Thyroid gland (tissue), 4 donors: ENCODE measurements around the gene CCDC88C. TPM values are rescaled to one million over a fixed set of nuclear protein-coding genes. Genes with fewer than 3 reads are reported as not detected.

Source experiments
- DNase-seq, 2 donors: peaks; one replicate each; pipeline ENCODE4 v3.0.0-alpha.2; 2019
- H3K27ac ChIP-seq, 3 donors: fragments of 200-600 bp; sonication (generic); 1 replicate in 2 of 3; 2 replicates in 1 of 3; pipeline ENCODE4 v1.5.1; 2016 to 2019; ENCODE audit warnings: mild to moderate bottlenecking in 1 of 3, moderate library complexity in 1 of 3
- H3K27me3 ChIP-seq: fragments of 200-600 bp; sonication (generic); one replicate; pipeline ENCODE4 v1.5.1; 2019
- H3K36me3 ChIP-seq, 2 donors: fragments of 200-600 bp; sonication (generic); one replicate each; pipeline ENCODE4 v1.5.1; 2016 to 2019
- H3K4me1 ChIP-seq, 2 donors: fragments of 200-600 bp; sonication (generic); one replicate each; pipeline ENCODE4 v1.5.1; 2017 to 2019
- H3K4me3 ChIP-seq, 3 donors: fragments of 200-600 bp; sonication (generic); replicated peaks in 1 of 3; 1 replicate in 2 of 3; 2 replicates in 1 of 3; pipeline ENCODE4 v1.5.1; 2016; ENCODE audit warnings: mild to moderate bottlenecking in 1 of 3
- H3K9me3 ChIP-seq: fragments of 200-600 bp; sonication (generic); one replicate; pipeline ENCODE4 v1.5.1; 2017
- POLR2A ChIP-seq, 2 donors: fragments of 450-650 bp; IDR thresholded peaks; one replicate each; pipeline ENCODE4 v1.6.1; 2017; ENCODE audit warnings: antibody characterized with exemption in 2 of 2, mild to moderate bottlenecking in 2 of 2, moderate library complexity in 1 of 2
- WGBS, 2 donors: methylation state at CpG; one replicate each; pipeline ENCODE4 v1.1.5; 2017; 5-methylcytosine and 5-hydroxymethylcytosine counted together
- intact Hi-C: fragments of 100-400 bp; cut with DNase I; formaldehyde crosslinking; loops from one replicate; pipeline ENCODE4 v1.15.1; 2023
- total RNA-seq, 4 donors: library from RNA; depleted of rRNA; stranded (reverse); fragments of >200 nt; gene quantifications; one replicate each; pipeline ENCODE4 v1.2.3, GENCODE V29; 2016
- TF ChIP-seq, protein P1 (sequence below), 6 experiments: fragments of 200-600 bp in 3 of 6; fragments of 450-650 bp in 3 of 6; sonication (generic) in 3 of 6; IDR thresholded peaks; one replicate each; pipeline ENCODE4 v1.5.1; 2016 to 2019; ENCODE audit warnings: antibody characterized with exemption in 6 of 6, mild to moderate bottlenecking in 2 of 6, inconsistent platforms in 1 of 6, moderate library complexity in 1 of 6

The CCDC88C gene
- total RNA-seq, 4 donors from 2014 or later, result 3.0 to 6.3 (median 5.8) TPM

DNA sequence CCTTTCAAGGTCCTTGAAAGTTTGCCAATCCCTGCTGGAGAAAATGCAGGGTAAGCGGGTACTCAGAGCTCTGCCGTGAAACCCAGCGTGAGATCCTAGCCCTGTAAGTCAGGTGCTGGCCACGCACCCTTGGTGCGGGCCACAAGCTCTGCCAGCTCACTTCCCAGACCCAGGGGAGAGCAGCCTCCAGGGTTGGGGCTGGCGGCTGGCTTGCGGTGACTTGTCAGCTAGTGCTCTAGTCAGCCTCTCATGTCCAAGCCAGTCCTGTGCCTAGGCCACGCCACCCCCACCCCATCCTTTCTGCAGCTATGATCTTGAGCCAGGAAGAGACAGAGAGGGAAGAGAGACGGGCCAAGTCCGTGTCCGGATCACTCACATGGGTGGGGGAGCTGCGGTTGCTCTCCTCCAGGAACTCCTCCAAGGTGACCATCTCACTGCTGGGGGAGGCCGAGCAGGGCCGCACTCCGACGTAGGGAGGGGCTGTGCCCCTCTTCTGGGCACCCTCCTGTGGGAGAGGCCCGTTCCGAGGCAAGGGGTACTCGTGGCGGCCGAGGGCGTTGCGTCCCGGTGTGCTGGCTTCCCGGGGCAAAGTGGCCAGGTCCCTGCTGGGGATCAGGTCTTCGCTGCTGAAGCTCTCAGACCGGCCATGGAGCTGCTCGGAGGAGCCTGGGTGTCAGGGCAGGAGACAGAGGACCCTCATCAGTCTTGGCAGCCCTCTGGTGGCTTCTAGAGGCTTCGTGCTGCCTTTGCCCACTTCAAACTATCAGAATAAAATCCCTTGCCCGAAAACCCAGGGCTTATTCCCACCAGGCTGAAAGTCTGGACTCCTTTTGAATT lies 139.9 kb downstream of the CCDC88C start:
- no peak overlapping the region for H3K4me3 ChIP-seq
- no peaks in the 10 kb centered on the region for H3K9me3 ChIP-seq
- no peaks in the 10 kb centered on the region for H3K4me1 ChIP-seq
- TF ChIP-seq, protein P1, sequence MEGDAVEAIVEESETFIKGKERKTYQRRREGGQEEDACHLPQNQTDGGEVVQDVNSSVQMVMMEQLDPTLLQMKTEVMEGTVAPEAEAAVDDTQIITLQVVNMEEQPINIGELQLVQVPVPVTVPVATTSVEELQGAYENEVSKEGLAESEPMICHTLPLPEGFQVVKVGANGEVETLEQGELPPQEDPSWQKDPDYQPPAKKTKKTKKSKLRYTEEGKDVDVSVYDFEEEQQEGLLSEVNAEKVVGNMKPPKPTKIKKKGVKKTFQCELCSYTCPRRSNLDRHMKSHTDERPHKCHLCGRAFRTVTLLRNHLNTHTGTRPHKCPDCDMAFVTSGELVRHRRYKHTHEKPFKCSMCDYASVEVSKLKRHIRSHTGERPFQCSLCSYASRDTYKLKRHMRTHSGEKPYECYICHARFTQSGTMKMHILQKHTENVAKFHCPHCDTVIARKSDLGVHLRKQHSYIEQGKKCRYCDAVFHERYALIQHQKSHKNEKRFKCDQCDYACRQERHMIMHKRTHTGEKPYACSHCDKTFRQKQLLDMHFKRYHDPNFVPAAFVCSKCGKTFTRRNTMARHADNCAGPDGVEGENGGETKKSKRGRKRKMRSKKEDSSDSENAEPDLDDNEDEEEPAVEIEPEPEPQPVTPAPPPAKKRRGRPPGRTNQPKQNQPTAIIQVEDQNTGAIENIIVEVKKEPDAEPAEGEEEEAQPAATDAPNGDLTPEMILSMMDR (IDR thresholded peaks at IDR 0.05), result no peak
- no peak for TF ChIP-seq POLR2A (IDR thresholded peaks at IDR 0.05)
- H3K36me3 ChIP-seq, result no peaks in the 10 kb centered on the region
- H3K27me3 ChIP-seq, result no peaks in the 10 kb centered on the region
- WGBS, 2 donors, result 76 to 80% methylated on average over 11 to 30 of the region's 30 CpGs
- H3K27ac ChIP-seq, result no peak overlapping the region
- DNase-seq, result no peak
- intact Hi-C loops, result no loop called here

DNA sequence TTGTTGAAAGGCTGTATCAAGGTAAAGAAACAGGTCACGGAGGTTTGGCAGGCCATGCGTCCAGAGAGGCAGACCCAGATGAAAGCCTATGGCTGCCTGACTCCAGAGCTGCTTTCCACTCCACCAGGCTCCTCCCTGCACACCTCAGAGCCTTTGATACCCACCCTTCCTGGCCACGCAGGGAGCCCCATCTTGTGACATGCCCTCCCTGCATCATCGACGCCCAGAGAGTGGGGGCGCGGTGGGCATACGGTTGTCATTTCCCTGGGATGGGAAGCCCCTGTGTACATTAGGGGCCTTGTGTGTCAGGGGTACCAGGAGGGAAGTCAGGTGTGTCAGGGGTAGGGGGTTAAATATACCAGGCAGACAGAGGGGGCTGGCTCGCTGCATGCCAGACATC lies 142.8 kb downstream of the CCDC88C start:
- intact Hi-C loops, result no loop called here
- no peak overlapping the region for H3K4me3 ChIP-seq
- WGBS, 2 donors, result 92 to 95% methylated on average over 9 of the region's 9 CpGs

DNA sequence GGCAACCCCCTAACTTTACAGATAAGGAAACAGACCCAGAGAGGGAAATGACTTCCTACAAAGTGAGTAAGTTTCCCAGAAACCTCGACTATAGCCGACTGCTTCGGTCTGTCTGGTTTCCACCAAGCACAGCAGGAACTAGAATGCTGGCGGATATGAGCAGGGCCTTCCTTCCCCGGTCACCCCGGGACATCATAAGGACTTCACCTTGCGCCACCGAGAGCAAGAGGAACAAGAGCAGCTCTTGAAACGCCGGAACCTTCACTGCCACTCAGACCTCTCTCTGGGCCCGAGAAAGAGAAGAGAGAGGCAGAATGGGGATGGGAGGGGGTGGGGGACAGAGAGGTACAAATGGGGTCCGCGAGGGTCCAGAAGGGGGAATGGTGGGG lies 143.7 kb downstream of the CCDC88C start:
- no peaks in the 10 kb centered on the region for H3K9me3 ChIP-seq
- TF ChIP-seq POLR2A (IDR thresholded peaks at IDR 0.05), result no peak
- TF ChIP-seq, protein P1 (IDR thresholded peaks at IDR 0.05), result no peak
- intact Hi-C loops, result no loop called here
- H3K27ac ChIP-seq, result no peak overlapping the region
- DNase-seq, result no peak
- WGBS, 2 donors, result 63 to 75% methylated on average over 13 of the region's 13 CpGs
- H3K27me3 ChIP-seq, result no peaks in the 10 kb centered on the region
- no peaks in the 10 kb centered on the region for H3K36me3 ChIP-seq
- peaks cover 0 to 6% of the 10 kb centered on the region in 2 donors for H3K4me1 ChIP-seq
- H3K4me3 ChIP-seq, result no peak overlapping the region

More for the DNA sequence above, 142.8 kb downstream of the CCDC88C start:
- Histone ChIP-seq H3K27ac (no peak overlapping the region), H3K36me3 (no peaks in the 10 kb centered on the region), H3K27me3 (no peaks in the 10 kb centered on the region), H3K9me3 (no peaks in the 10 kb centered on the region), H3K4me1 (peaks cover 0 to under 1% of the 10 kb centered on the region in 2 donors)
- DNase-seq, result no peak
- TF ChIP-seq POLR2A (IDR thresholded peaks at IDR 0.05), result no peak
- TF ChIP-seq, protein P1 (IDR thresholded peaks at IDR 0.05), result no peak

DNA sequence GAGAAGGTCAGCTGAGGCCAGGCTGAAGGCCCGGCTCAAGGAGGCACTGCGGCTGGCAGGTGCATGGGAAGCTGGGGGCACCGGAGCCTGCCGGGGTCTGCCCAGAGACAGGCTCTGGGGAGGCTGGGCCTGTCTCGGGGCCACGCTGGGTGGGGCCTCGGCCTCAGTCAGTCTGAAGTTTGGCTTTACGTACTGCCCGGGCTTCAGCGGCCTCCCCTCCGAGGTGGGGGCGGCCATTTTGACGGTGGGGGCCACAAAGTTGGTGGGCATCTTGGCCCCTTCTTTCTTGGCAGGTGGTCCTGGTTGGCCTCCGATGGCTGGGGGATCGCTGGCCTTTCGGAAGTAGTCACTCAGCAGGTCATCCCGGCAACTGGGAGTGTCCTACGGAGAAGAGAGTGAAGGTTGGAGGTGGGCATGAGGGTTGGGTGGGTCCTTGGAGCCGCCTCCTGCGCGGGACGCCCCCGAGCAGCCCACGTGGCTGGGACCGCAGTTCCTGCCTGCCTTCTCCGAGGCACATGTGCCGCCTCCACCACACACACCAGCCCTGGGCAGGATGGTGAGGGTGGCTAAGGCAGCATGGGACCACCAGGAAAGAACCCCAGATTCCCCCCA lies 144.2 kb downstream of the CCDC88C start:
- Histone ChIP-seq H3K27me3 (no peaks in the 10 kb centered on the region), H3K9me3 (no peaks in the 10 kb centered on the region), H3K4me3 (no peak overlapping the region), H3K36me3 (no peaks in the 10 kb centered on the region), H3K4me1 (peaks cover 0 to 6% of the 10 kb centered on the region in 2 donors), H3K27ac (no peak overlapping the region)
- no peak for DNase-seq
- intact Hi-C loops, result no loop called here
- TF ChIP-seq POLR2A (IDR thresholded peaks at IDR 0.05), result no peak
- TF ChIP-seq, protein P1 (IDR thresholded peaks at IDR 0.05), result no peak
- WGBS, 2 donors, result 94 to 100% methylated on average over 6 to 13 of the region's 27 CpGs
